GM23338 (cell line): ENCODE data around the gene MYO7B. TPM values are rescaled to one million over a fixed set of nuclear protein-coding genes. Genes with fewer than 3 reads are reported as not detected.

Experiments used
- ATAC-seq: fragments of 200-7000 bp; cut with Tn5 transposase; 3 replicates; pipeline ENCODE4 v1.9.1; 2020
- DNase-seq: peaks from one replicate; pipeline ENCODE4 v3.0.0-alpha.2; 2015; ENCODE audit warnings: low spot score
- H2AFZ ChIP-seq: fragments of 200-600 bp; sonication (generic); 2 replicates; pipeline ENCODE4 v1.8.0; 2016; ENCODE audit warnings: antibody characterized with exemption, mild to moderate bottlenecking, moderate library complexity
- H3F3A ChIP-seq: fragments of 200-600 bp; sonication (generic); replicated peaks from 2 replicates; pipeline ENCODE4 v1.8.0; 2017; ENCODE audit warnings: antibody characterized with exemption, mixed run types, low read depth
- H3K27ac ChIP-seq: fragments of 200-600 bp; sonication (generic); 2 replicates; pipeline ENCODE4 v1.6.1; 2016; ENCODE audit warnings: low read depth
- H3K27me3 ChIP-seq: fragments of 200-600 bp; sonication (generic); 2 replicates; pipeline ENCODE4 v1.8.0; 2016; ENCODE audit warnings: mild to moderate bottlenecking, mixed run types, moderate library complexity; ENCODE audit not compliant: insufficient read depth
- H3K36me3 ChIP-seq: fragments of 200-600 bp; sonication (generic); 2 replicates; pipeline ENCODE4 v1.8.0; 2016; ENCODE audit warnings: mild to moderate bottlenecking; ENCODE audit not compliant: insufficient read depth
- H3K4me1 ChIP-seq: fragments of 200-600 bp; sonication (generic); 2 replicates; pipeline ENCODE4 v1.8.0; 2016; ENCODE audit warnings: mild to moderate bottlenecking, moderate library complexity; ENCODE audit not compliant: insufficient read depth
- H3K4me2 ChIP-seq: fragments of 200-600 bp; sonication (generic); 2 replicates; pipeline ENCODE4 v1.7.1; 2017; ENCODE audit warnings: mixed run types
- H3K4me3 ChIP-seq: fragments of 200-600 bp; sonication (generic); 2 replicates; pipeline ENCODE4 v1.6.1; 2016; ENCODE audit warnings: mixed run types
- H3K79me2 ChIP-seq: fragments of 200-600 bp; sonication (generic); replicated peaks from 2 replicates; pipeline ENCODE4 v1.8.0; 2017; ENCODE audit warnings: mild to moderate bottlenecking; ENCODE audit not compliant: insufficient read depth
- H3K9me2 ChIP-seq: fragments of 200-600 bp; sonication (generic); 2 replicates; pipeline ENCODE4 v1.8.0; 2017; ENCODE audit not compliant: insufficient read depth
- H4K20me1 ChIP-seq: fragments of 200-600 bp; sonication (generic); replicated peaks from 2 replicates; pipeline ENCODE4 v1.8.0; 2017; ENCODE audit warnings: mild to moderate bottlenecking; ENCODE audit not compliant: insufficient read depth
- H3K27ac Mint-ChIP-seq: 2 replicates; pipeline ENCODE4 v1.8.0; 2020; ENCODE audit warnings: inconsistent platforms, mild to moderate bottlenecking, moderate library complexity, mixed read lengths
- H3K27me3 Mint-ChIP-seq: 3 replicates; pipeline ENCODE4 v1.8.0; 2022; ENCODE audit warnings: low read depth, mild to moderate bottlenecking, moderate library complexity, mixed read lengths, inconsistent platforms; ENCODE audit not compliant: insufficient read depth, poor library complexity
- H3K36me3 Mint-ChIP-seq: 3 replicates; pipeline ENCODE4 v1.8.0; 2021; ENCODE audit warnings: low read depth, mild to moderate bottlenecking, inconsistent platforms, moderate library complexity, mixed read lengths
- H3K4me1 Mint-ChIP-seq: 3 replicates; pipeline ENCODE4 v1.8.0; 2020; ENCODE audit warnings: mild to moderate bottlenecking, inconsistent platforms, mixed read lengths
- H3K4me3 Mint-ChIP-seq: 3 replicates; pipeline ENCODE4 v1.8.0; 2021; ENCODE audit warnings: moderate library complexity, mild to moderate bottlenecking, inconsistent platforms, mixed read lengths
- H3K9me3 Mint-ChIP-seq: 3 replicates; pipeline ENCODE4 v1.8.0; 2020; ENCODE audit warnings: moderate library complexity, mild to moderate bottlenecking, inconsistent platforms, mixed read lengths
- CTCF ChIP-seq, 2 experiments: fragments of 200-600 bp in 1 of 2; sonication (generic) in 1 of 2; conservative IDR thresholded peaks; 2 replicates each; pipeline versions ENCODE4 v1.5.1 to v1.6.1; 2016 to 2017; ENCODE audit warnings: antibody characterized with exemption in 2 of 2, low read depth in 2 of 2, mild to moderate bottlenecking in 2 of 2, moderate library complexity in 1 of 2
- ETS1 ChIP-seq: IDR thresholded peaks from 2 replicates; pipeline ENCODE4 v1.6.1; 2016; ENCODE audit warnings: antibody characterized with exemption
- EZH2phosphoT487 ChIP-seq: fragments of 200-600 bp; sonication (generic); IDR thresholded peaks from one replicate; pipeline ENCODE4 v1.8.1; 2018; ENCODE audit warnings: antibody characterized with exemption; ENCODE audit not compliant: unreplicated experiment
- JUNB ChIP-seq: IDR thresholded peaks from one replicate; pipeline ENCODE4 v1.6.1; 2016; ENCODE audit warnings: antibody characterized with exemption; ENCODE audit not compliant: unreplicated experiment
- POLR2AphosphoS5 ChIP-seq: IDR thresholded peaks from 2 replicates; pipeline ENCODE4 v1.6.1; 2016; ENCODE audit warnings: antibody characterized with exemption, low read depth
- REST ChIP-seq: IDR thresholded peaks from one replicate; pipeline ENCODE4 v1.6.1; 2018; ENCODE audit warnings: antibody characterized with exemption; ENCODE audit not compliant: unreplicated experiment
- ZNF114 ChIP-seq: fragments of 250-450 bp; sonication (Bioruptor Pico); IDR thresholded peaks from 2 replicates; pipeline ENCODE4 v1.5.0; 2020; ENCODE audit warnings: mild to moderate bottlenecking, moderate library complexity
- ZNF331 ChIP-seq: fragments of 250-450 bp; sonication (Bioruptor Pico); IDR thresholded peaks from 2 replicates; pipeline ENCODE4 v1.5.0; 2020; ENCODE audit warnings: low read depth, mild to moderate bottlenecking, moderate library complexity
- polyA plus RNA-seq: library from polyadenylated mRNA; unstranded; fragments of >200 nt; fragmentation: Nextera tagmentation; extraction: Ambion mirVana; gene quantifications from 2 replicates; pipeline ENCODE4 v1.2.1, GENCODE V29; 2016
- total RNA-seq: library from RNA; depleted of rRNA; stranded (reverse); fragments of >200 nt; shearing (Covaris generic); gene quantifications from 2 replicates; pipeline ENCODE4 v1.2.3, GENCODE V29; 2014

MYO7B gene
- total and polyA plus RNA-seq, 2 experiments from 2014 or later, result not detected

GRCh38 chr2:127566576-127566975 is 31.1 kb downstream of the MYO7B start:
- Histone ChIP-seq H3F3A (no peaks in the 10 kb centered on the region), H3K27ac (no peak overlapping the region), H3K4me2 (no peak overlapping the region), H3K27me3 (no peaks in the 10 kb centered on the region), H3K79me2 (no peaks in the 10 kb centered on the region), H3K4me1 (no peaks in the 10 kb centered on the region; the same call in 1 of the 2 replicates), H2AFZ (no peak overlapping the region), H3K4me3 (no peak overlapping the region), H3K36me3 (no peaks in the 10 kb centered on the region), H3K9me2 (no peaks in the 10 kb centered on the region), H4K20me1 (no peaks in the 10 kb centered on the region)
- H3K27me3 Mint-ChIP-seq, result peaks cover 8% of the 10 kb centered on the region
- H3K4me3 Mint-ChIP-seq, result no peak overlapping the region
- ATAC-seq, result peak; percentile 75
- H3K36me3 Mint-ChIP-seq, result no peaks in the 10 kb centered on the region
- no peak for DNase-seq
- 0 out of 4 replicates have a peak, but pooled peaks of 1 of the 2 experiments have one; percentile 15 for TF ChIP-seq CTCF (conservative IDR thresholded peaks at IDR 0.05; ENCODE audit: low read depth in 2 of 2)
- TF ChIP-seq ZNF331, result no peak
- no peak overlapping the region for H3K27ac Mint-ChIP-seq
- H3K9me3 Mint-ChIP-seq, result no peaks in the 10 kb centered on the region; the same call in 2 of the 3 replicates
- peaks cover 10% of the 10 kb centered on the region for H3K4me1 Mint-ChIP-seq

- H3K27me3 ChIP-seq, result no peaks in the 10 kb centered on the region
- Mint-ChIP-seq H3K36me3 (no peaks in the 10 kb centered on the region), H3K4me3 (no peak overlapping the region), H3K4me1 (peaks cover 10% of the 10 kb centered on the region), H3K27me3 (peaks cover 8% of the 10 kb centered on the region), H3K27ac (no peak overlapping the region), H3K9me3 (no peaks in the 10 kb centered on the region; the same call in 2 of the 3 replicates)
- no peaks in the 10 kb centered on the region for H3K36me3 ChIP-seq
- ATAC-seq (no peak), DNase-seq (no peak)
- H4K20me1 ChIP-seq, result no peaks in the 10 kb centered on the region
- H3K4me3 ChIP-seq, result no peak overlapping the region
- no peaks in the 10 kb centered on the region for H3K9me2 ChIP-seq
- H3K27ac ChIP-seq, result no peak overlapping the region
- H2AFZ ChIP-seq, result no peak overlapping the region
- no peak overlapping the region for H3K4me2 ChIP-seq
- H3K4me1 ChIP-seq, result no peaks in the 10 kb centered on the region; the same call in 1 of the 2 replicates
- no peaks in the 10 kb centered on the region for H3F3A ChIP-seq
- TF ChIP-seq POLR2AphosphoS5 (no peak), EZH2phosphoT487 (no peak), JUNB (no peak), ZNF114 (CRISPR knock-in tag) (no peak), ETS1 (no peak)
- no peaks in the 10 kb centered on the region for H3K79me2 ChIP-seq
These were observed 31.9 kb downstream of the MYO7B start for GRCh38 chr2:127567351-127567854.

GRCh38 chr2:127568128-127568527 is 32.6 kb downstream of the MYO7B start:
- no peaks in the 10 kb centered on the region for H3K36me3 Mint-ChIP-seq
- H3K27me3 ChIP-seq, result no peaks in the 10 kb centered on the region
- H3K36me3 ChIP-seq, result no peaks in the 10 kb centered on the region
- no peak overlapping the region for H3K27ac ChIP-seq
- H3K9me2 ChIP-seq, result no peaks in the 10 kb centered on the region
- no peaks in the 10 kb centered on the region for H3K9me3 Mint-ChIP-seq
- H3K27me3 Mint-ChIP-seq, result peaks cover 8% of the 10 kb centered on the region
- H3K4me1 Mint-ChIP-seq, result peaks cover 10% of the 10 kb centered on the region
- H2AFZ ChIP-seq, result no peak overlapping the region
- no peaks in the 10 kb centered on the region; the same call in 1 of the 2 replicates for H3K4me1 ChIP-seq
- no peaks in the 10 kb centered on the region for H4K20me1 ChIP-seq
- H3K79me2 ChIP-seq, result no peaks in the 10 kb centered on the region
- no peak overlapping the region for H3K4me2 ChIP-seq
- DNase-seq (no peak), ATAC-seq (peak; percentile 21; the same call in 1 of the 3 replicates)
- no peak overlapping the region for H3K27ac Mint-ChIP-seq
- H3K4me3 Mint-ChIP-seq, result no peak overlapping the region
- H3F3A ChIP-seq, result no peaks in the 10 kb centered on the region
- no peak overlapping the region for H3K4me3 ChIP-seq
- no peak for TF ChIP-seq ZNF331
- no peak for TF ChIP-seq REST
- TF ChIP-seq ZNF114 (CRISPR knock-in tag), result no peak
